CD4-positive, alpha-beta T cell treated with Interleukin-1 beta for 1 hour (primary cell): Measurements from ENCODE around the gene KRTAP10-11.
"Not testable (repeated sequence)": the region's sequence is repeated elsewhere in the genome, so short reads cannot be mapped to it uniquely, and the experiment has no call there.

Experiments used
- DNase-seq, 2 donors: peaks; one replicate each; pipeline ENCODE4 v3.0.0-alpha.2; 2020 to 2022

The KRTAP10-11 gene

GRCh38 chr21:44670642-44671432 is 24.6 kb downstream of the KRTAP10-11 start:
- no peak for DNase-seq

GRCh38 chr21:44671911-44672310 is 25.7 kb downstream of the KRTAP10-11 start:
- DNase-seq, result no peak

- DNase-seq, result no peak
Measured at GRCh38 chr21:44677881-44678280, 31.7 kb downstream of the KRTAP10-11 start.

GRCh38 chr21:44681152-44681551 is 34.9 kb downstream of the KRTAP10-11 start:
- DNase-seq, result no peak

- no peak for DNase-seq
Measured at GRCh38 chr21:44681861-44682579, 35.8 kb downstream of the KRTAP10-11 start, which contains the start of gene KRTAP12-1. Gene KRTAP12-1 (minus strand): TSS chr21:44682163. CDS start chr21:44682123, 40 bp downstream.

GRCh38 chr21:44682580-44683151 is 36.5 kb downstream of the KRTAP10-11 start:
- no peak for DNase-seq

- DNase-seq, result no peak
Measured at GRCh38 chr21:44684077-44684476, 37.9 kb downstream of the KRTAP10-11 start.

- DNase-seq, result no peak
Measured at GRCh38 chr21:44684483-44684882, 38.3 kb downstream of the KRTAP10-11 start.

GRCh38 chr21:44685050-44685449 is 38.8 kb downstream of the KRTAP10-11 start:
- not testable (repeated sequence) for DNase-seq

GRCh38 chr21:44686000-44686781 is 40.0 kb downstream of the KRTAP10-11 start:
- no peak for DNase-seq

- no peak for DNase-seq
Measured at GRCh38 chr21:44686843-44687561, 40.8 kb downstream of the KRTAP10-11 start.

GRCh38 chr21:44687671-44688070 is 41.5 kb downstream of the KRTAP10-11 start:
- DNase-seq, result no peak

GRCh38 chr21:44689740-44690139 is 43.5 kb downstream of the KRTAP10-11 start:
- DNase-seq, result not testable (repeated sequence)

- DNase-seq, result no peak
Measured at GRCh38 chr21:44691686-44692085, 45.5 kb downstream of the KRTAP10-11 start.

- DNase-seq, result no peak
Measured at GRCh38 chr21:44692798-44693512, 46.7 kb downstream of the KRTAP10-11 start.

GRCh38 chr21:44694776-44695175 is 48.6 kb downstream of the KRTAP10-11 start:
- DNase-seq, result no peak

GRCh38 chr21:44695184-44695583 is 49.0 kb downstream of the KRTAP10-11 start:
- DNase-seq, result no peak

GRCh38 chr21:44695641-44696040 is 49.4 kb downstream of the KRTAP10-11 start:
- no peak for DNase-seq

GRCh38 chr21:44696572-44696971 is 50.4 kb downstream of the KRTAP10-11 start:
- no peak for DNase-seq
